ENCODE results near the gene STK25.

STK25 gene

GRCh38 chr2:241461693-241462677, 46.4 kb downstream of the STK25 start:
- no peak for DNase-seq (ENCODE audit: low spot score)
- TF ChIP-seq, protein P1, sequence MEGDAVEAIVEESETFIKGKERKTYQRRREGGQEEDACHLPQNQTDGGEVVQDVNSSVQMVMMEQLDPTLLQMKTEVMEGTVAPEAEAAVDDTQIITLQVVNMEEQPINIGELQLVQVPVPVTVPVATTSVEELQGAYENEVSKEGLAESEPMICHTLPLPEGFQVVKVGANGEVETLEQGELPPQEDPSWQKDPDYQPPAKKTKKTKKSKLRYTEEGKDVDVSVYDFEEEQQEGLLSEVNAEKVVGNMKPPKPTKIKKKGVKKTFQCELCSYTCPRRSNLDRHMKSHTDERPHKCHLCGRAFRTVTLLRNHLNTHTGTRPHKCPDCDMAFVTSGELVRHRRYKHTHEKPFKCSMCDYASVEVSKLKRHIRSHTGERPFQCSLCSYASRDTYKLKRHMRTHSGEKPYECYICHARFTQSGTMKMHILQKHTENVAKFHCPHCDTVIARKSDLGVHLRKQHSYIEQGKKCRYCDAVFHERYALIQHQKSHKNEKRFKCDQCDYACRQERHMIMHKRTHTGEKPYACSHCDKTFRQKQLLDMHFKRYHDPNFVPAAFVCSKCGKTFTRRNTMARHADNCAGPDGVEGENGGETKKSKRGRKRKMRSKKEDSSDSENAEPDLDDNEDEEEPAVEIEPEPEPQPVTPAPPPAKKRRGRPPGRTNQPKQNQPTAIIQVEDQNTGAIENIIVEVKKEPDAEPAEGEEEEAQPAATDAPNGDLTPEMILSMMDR (IDR thresholded peaks at IDR 0.05; ENCODE audit: poor library complexity, severe bottlenecking): no peak
- H3K27ac ChIP-seq (ENCODE audit: poor library complexity, severe bottlenecking): no peak overlapping the region
- no peaks in the 10 kb centered on the region for H3K36me3 ChIP-seq (ENCODE audit: low read depth)
- H3K9me3 ChIP-seq (ENCODE audit: severe bottlenecking): no peaks in the 10 kb centered on the region
- H3K27me3 ChIP-seq (ENCODE audit: insufficient read depth, poor library complexity, severe bottlenecking): no peaks in the 10 kb centered on the region
- no peaks in the 10 kb centered on the region for H3K4me1 ChIP-seq (ENCODE audit: insufficient read depth, poor library complexity, severe bottlenecking)
- ATAC-seq (ENCODE audit: low read depth): no peak
- H3K4me3 ChIP-seq (ENCODE audit: severe bottlenecking): no peak overlapping the region

DNA sequence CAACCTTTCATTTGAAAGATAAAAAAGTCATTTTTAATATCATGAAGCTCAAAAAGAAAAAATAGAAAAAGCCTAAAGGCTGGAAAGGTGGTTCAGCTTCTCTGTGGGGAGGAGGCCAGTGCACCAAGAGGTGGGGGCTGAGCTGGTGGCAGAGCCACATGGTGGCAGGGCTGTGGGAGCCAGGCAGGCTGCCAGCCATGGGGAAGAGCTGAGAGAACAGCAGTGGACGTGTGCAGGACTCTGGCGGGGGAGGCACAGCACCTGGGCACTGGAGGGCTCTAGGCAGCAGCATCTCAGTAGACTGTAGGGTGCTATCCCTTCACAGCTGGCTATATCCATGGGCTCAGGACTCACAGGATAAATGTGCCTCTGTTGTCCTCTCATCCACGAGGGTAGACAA, 47.8 kb downstream of the STK25 start:
- Histone ChIP-seq H3K4me3 (ENCODE audit: severe bottlenecking) (no peak overlapping the region), H3K4me1 (ENCODE audit: insufficient read depth, poor library complexity, severe bottlenecking) (no peaks in the 10 kb centered on the region), H3K36me3 (ENCODE audit: low read depth) (no peaks in the 10 kb centered on the region), H3K27ac (ENCODE audit: poor library complexity, severe bottlenecking) (no peak overlapping the region), H3K27me3 (ENCODE audit: insufficient read depth, poor library complexity, severe bottlenecking) (no peaks in the 10 kb centered on the region), H3K9me3 (ENCODE audit: severe bottlenecking) (no peaks in the 10 kb centered on the region)
- no peak for DNase-seq (ENCODE audit: low spot score)
- ATAC-seq (ENCODE audit: low read depth): no peak
- TF ChIP-seq, protein P1 (IDR thresholded peaks at IDR 0.05; ENCODE audit: poor library complexity, severe bottlenecking): no peak

DNA sequence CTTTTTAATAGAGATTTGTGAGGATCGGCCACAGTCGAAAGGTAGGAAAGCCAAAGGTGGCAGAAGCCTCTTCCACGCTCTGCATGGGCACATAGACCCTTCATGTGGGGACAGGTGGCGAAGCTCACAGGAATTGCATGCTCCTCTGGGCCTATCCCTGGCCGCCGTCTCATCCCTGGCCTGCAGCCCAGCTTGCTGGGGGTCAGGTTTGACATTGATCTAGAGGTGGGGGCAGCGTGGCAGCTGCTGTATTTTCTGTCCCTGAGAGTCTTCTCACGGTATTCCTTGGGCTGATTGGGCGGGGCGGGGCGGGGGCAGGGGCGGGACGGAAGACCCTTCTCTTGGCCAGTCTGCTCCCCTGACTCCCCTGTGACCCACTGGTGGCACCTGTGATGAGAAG, 48.9 kb downstream of the STK25 start:
- H3K27ac ChIP-seq (ENCODE audit: poor library complexity, severe bottlenecking): no peak overlapping the region
- no peak for ATAC-seq (ENCODE audit: low read depth)
- no peak overlapping the region for H3K4me3 ChIP-seq (ENCODE audit: severe bottlenecking)
- TF ChIP-seq, protein P1 (IDR thresholded peaks at IDR 0.05; ENCODE audit: poor library complexity, severe bottlenecking): no peak
- H3K27me3 ChIP-seq (ENCODE audit: insufficient read depth, poor library complexity, severe bottlenecking): no peaks in the 10 kb centered on the region
- H3K4me1 ChIP-seq (ENCODE audit: insufficient read depth, poor library complexity, severe bottlenecking): no peaks in the 10 kb centered on the region
- H3K9me3 ChIP-seq (ENCODE audit: severe bottlenecking): no peaks in the 10 kb centered on the region
- DNase-seq (ENCODE audit: low spot score): no peak
- H3K36me3 ChIP-seq (ENCODE audit: low read depth): no peaks in the 10 kb centered on the region

DNA sequence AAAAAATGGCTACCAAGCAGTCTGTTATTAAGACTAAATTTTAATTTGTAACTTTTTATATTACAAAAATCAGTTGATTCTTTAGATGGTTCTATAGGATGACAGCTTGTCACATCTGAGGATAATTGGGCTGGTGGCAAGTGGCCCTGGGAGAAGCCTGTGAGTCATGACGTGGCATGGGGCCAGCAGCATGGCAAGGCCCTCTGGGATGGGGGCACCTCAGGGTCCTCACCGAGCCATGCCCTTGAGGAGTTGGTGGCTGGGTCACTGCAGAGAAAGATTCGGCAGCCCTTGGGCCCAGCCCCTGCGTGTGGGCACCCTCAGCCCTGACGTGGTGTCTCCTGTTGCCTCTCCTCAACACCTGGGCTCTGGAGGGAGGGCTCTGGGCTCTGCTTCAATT, 49.7 kb downstream of the STK25 start:
- Histone ChIP-seq H3K27me3 (ENCODE audit: insufficient read depth, poor library complexity, severe bottlenecking) (no peaks in the 10 kb centered on the region), H3K36me3 (ENCODE audit: low read depth) (no peaks in the 10 kb centered on the region), H3K9me3 (ENCODE audit: severe bottlenecking) (no peaks in the 10 kb centered on the region), H3K27ac (ENCODE audit: poor library complexity, severe bottlenecking) (no peak overlapping the region), H3K4me3 (ENCODE audit: severe bottlenecking) (no peak overlapping the region), H3K4me1 (ENCODE audit: insufficient read depth, poor library complexity, severe bottlenecking) (no peaks in the 10 kb centered on the region)
- no peak for ATAC-seq (ENCODE audit: low read depth)
- no peak for DNase-seq (ENCODE audit: low spot score)
- TF ChIP-seq, protein P1 (IDR thresholded peaks at IDR 0.05; ENCODE audit: poor library complexity, severe bottlenecking): no peak

GRCh38 chr2:241456546-241456945, 51.8 kb downstream of the STK25 start:
- H3K4me1 ChIP-seq (ENCODE audit: insufficient read depth, poor library complexity, severe bottlenecking): no peaks in the 10 kb centered on the region
- no peak overlapping the region for H3K27ac ChIP-seq (ENCODE audit: poor library complexity, severe bottlenecking)
- no peaks in the 10 kb centered on the region for H3K27me3 ChIP-seq (ENCODE audit: insufficient read depth, poor library complexity, severe bottlenecking)
- DNase-seq (ENCODE audit: low spot score) (no peak), ATAC-seq (ENCODE audit: low read depth) (no peak)
- H3K36me3 ChIP-seq (ENCODE audit: low read depth): no peaks in the 10 kb centered on the region
- H3K4me3 ChIP-seq (ENCODE audit: severe bottlenecking): no peak overlapping the region
- H3K9me3 ChIP-seq (ENCODE audit: severe bottlenecking): no peaks in the 10 kb centered on the region
- TF ChIP-seq, protein P1 (IDR thresholded peaks at IDR 0.05; ENCODE audit: poor library complexity, severe bottlenecking): no peak

Measured in RWPE2 (cell line).